NOMO-1 treated with dmso at 0.1 percent for 144 hours (cell line): ENCODE results near the gene PSMB1.
"Not testable (repeated sequence)": the region's sequence is repeated elsewhere in the genome, so short reads cannot be mapped to it uniquely, and the experiment has no call there.

ENCODE experiments used
- DNase-seq: peaks from one replicate; lab custom pipeline; 2025; ENCODE audit not compliant: unreplicated experiment; lab: John Stamatoyannopoulos, UW

The PSMB1 gene

GRCh38 chr6:170504479-170504878 is 48.6 kb downstream of the PSMB1 start:
- DNase-seq = no peak

GRCh38 chr6:170503414-170503761 is 49.7 kb downstream of the PSMB1 start:
- no peak for DNase-seq

- not testable (repeated sequence) for DNase-seq
Observed at GRCh38 chr6:170502733-170503413, 50.2 kb downstream of the PSMB1 start.

GRCh38 chr6:170502268-170502667 is 50.8 kb downstream of the PSMB1 start:
- DNase-seq = not testable (repeated sequence)

GRCh38 chr6:170500955-170501590 is 52.0 kb downstream of the PSMB1 start:
- DNase-seq = no peak

GRCh38 chr6:170497841-170498301 is 55.2 kb downstream of the PSMB1 start:
- no peak for DNase-seq

- DNase-seq = no peak
Observed at GRCh38 chr6:170493354-170493753, 59.8 kb downstream of the PSMB1 start.

- no peak for DNase-seq
Observed at GRCh38 chr6:170490259-170490658, 62.8 kb downstream of the PSMB1 start.

GRCh38 chr6:170489836-170490235 is 63.3 kb downstream of the PSMB1 start:
- DNase-seq = no peak

- no peak for DNase-seq
Observed at GRCh38 chr6:170487707-170488329, 65.3 kb downstream of the PSMB1 start.

- DNase-seq = no peak
Observed at GRCh38 chr6:170485159-170485558, 67.9 kb downstream of the PSMB1 start.
